Gastroesophageal sphincter (tissue), 4 donors: ENCODE measurements around the gene ANKK1. TPM values are rescaled to one million over a fixed set of nuclear protein-coding genes. Genes with fewer than 3 reads are reported as not detected.

Experiments
- ATAC-seq: fragments of 150-250 bp; one replicate; pipeline ENCODE4 v1.9.1; 2016; ENCODE audit warnings: mild to moderate bottlenecking, moderate library complexity
- H3K27ac ChIP-seq, 4 donors: fragments of 200-600 bp; sonication (generic) in 3 of 4; 1 replicate in 3 of 4; 2 replicates in 1 of 4; pipeline ENCODE4 v1.5.1; 2016 to 2019
- H3K27me3 ChIP-seq: fragments of 200-600 bp; sonication (generic); one replicate; pipeline ENCODE4 v1.5.1; 2019
- H3K36me3 ChIP-seq, 2 donors: fragments of 200-600 bp; sonication (generic); one replicate each; pipeline ENCODE4 v1.5.1; 2019; ENCODE audit warnings: control low read depth in 1 of 2
- H3K4me1 ChIP-seq, 3 donors: fragments of 200-600 bp; sonication (generic); 1 replicate in 2 of 3; 2 replicates in 1 of 3; pipeline ENCODE4 v1.5.1; 2016 to 2019; ENCODE audit warnings: control low read depth in 2 of 3
- H3K4me3 ChIP-seq, 2 donors: fragments of 200-600 bp; sonication (generic); one replicate each; pipeline ENCODE4 v1.5.1; 2019; ENCODE audit warnings: mild to moderate bottlenecking in 1 of 2, moderate library complexity in 1 of 2
- H3K9me3 ChIP-seq, 3 donors: fragments of 200-600 bp; sonication (generic); one replicate each; pipeline ENCODE4 v1.5.1; 2017 to 2019; ENCODE audit warnings: control low read depth in 2 of 3
- EP300 ChIP-seq: sonication (generic); formaldehyde crosslinking; IDR thresholded peaks from one replicate; pipeline ENCODE4 v1.6.1; 2017; ENCODE audit warnings: antibody characterized with exemption, mild to moderate bottlenecking
- POLR2A ChIP-seq, 2 donors: fragments of 450-650 bp; IDR thresholded peaks; one replicate each; pipeline ENCODE4 v1.6.1; 2017; ENCODE audit warnings: antibody characterized with exemption in 2 of 2, mild to moderate bottlenecking in 2 of 2, moderate library complexity in 1 of 2
- POLR2AphosphoS5 ChIP-seq: sonication (generic); formaldehyde crosslinking; IDR thresholded peaks from one replicate; pipeline ENCODE4 v1.6.1; 2017; ENCODE audit warnings: antibody characterized with exemption
- WGBS, 2 donors: methylation state at CpG; one replicate each; pipeline ENCODE4 v1.1.5; 2018; ENCODE audit warnings: low coverage in 1 of 2; 5-methylcytosine and 5-hydroxymethylcytosine counted together
- total RNA-seq, 4 donors: library from RNA; depleted of rRNA; stranded (reverse); fragments of >200 nt; gene quantifications; one replicate each; pipeline ENCODE4 v1.1.0, GENCODE V29; 2016
- TF ChIP-seq, protein P1 (sequence below), 4 experiments: fragments of 200-600 bp in 2 of 4; fragments of 450-650 bp in 2 of 4; sonication (generic) in 1 of 4; IDR thresholded peaks; one replicate each; pipeline ENCODE4 v1.5.1; 2017 to 2019; ENCODE audit warnings: antibody characterized with exemption in 4 of 4, mild to moderate bottlenecking in 2 of 4, moderate library complexity in 2 of 4

The ANKK1 gene
- total RNA-seq, 4 donors from 2014 or later = 0.27 TPM; not detected in 2

DNA sequence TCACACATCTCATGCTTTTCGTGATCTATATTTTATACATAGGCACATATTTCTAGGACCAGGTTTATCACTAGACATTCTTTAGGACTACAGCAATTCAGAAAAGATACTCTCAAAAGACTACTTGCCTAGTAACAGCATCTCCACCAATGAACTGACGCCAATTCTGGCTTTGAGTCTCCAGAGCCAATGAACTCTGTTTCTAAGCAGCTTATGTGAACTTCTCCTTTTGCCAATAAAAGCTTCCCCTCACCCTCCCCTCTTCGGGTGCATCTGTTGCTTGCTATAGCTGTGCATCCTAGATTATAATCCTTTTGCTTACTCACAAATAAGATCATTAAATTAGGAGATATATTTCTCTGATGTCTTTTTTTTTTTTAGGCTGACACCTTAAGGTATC is 11.4 kb upstream of the ANKK1 start:
- Histone ChIP-seq H3K9me3 (no peaks in the 10 kb centered on the region), H3K27ac (no peak overlapping the region), H3K36me3 (no peaks in the 10 kb centered on the region), H3K4me3 (no peak overlapping the region), H3K27me3 (no peaks in the 10 kb centered on the region), H3K4me1 (peaks cover 0 to 14% (median 0%) of the 10 kb centered on the region in 3 donors)
- TF ChIP-seq EP300 = no peak
- TF ChIP-seq, protein P1, sequence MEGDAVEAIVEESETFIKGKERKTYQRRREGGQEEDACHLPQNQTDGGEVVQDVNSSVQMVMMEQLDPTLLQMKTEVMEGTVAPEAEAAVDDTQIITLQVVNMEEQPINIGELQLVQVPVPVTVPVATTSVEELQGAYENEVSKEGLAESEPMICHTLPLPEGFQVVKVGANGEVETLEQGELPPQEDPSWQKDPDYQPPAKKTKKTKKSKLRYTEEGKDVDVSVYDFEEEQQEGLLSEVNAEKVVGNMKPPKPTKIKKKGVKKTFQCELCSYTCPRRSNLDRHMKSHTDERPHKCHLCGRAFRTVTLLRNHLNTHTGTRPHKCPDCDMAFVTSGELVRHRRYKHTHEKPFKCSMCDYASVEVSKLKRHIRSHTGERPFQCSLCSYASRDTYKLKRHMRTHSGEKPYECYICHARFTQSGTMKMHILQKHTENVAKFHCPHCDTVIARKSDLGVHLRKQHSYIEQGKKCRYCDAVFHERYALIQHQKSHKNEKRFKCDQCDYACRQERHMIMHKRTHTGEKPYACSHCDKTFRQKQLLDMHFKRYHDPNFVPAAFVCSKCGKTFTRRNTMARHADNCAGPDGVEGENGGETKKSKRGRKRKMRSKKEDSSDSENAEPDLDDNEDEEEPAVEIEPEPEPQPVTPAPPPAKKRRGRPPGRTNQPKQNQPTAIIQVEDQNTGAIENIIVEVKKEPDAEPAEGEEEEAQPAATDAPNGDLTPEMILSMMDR (IDR thresholded peaks at IDR 0.05) = no peak
- TF ChIP-seq POLR2AphosphoS5 = no peak
- TF ChIP-seq POLR2A (IDR thresholded peaks at IDR 0.05) = no peak
- no peak for ATAC-seq
- 54 to 73% methylated on average over 3 of the region's 3 CpGs for WGBS, 2 donors

DNA sequence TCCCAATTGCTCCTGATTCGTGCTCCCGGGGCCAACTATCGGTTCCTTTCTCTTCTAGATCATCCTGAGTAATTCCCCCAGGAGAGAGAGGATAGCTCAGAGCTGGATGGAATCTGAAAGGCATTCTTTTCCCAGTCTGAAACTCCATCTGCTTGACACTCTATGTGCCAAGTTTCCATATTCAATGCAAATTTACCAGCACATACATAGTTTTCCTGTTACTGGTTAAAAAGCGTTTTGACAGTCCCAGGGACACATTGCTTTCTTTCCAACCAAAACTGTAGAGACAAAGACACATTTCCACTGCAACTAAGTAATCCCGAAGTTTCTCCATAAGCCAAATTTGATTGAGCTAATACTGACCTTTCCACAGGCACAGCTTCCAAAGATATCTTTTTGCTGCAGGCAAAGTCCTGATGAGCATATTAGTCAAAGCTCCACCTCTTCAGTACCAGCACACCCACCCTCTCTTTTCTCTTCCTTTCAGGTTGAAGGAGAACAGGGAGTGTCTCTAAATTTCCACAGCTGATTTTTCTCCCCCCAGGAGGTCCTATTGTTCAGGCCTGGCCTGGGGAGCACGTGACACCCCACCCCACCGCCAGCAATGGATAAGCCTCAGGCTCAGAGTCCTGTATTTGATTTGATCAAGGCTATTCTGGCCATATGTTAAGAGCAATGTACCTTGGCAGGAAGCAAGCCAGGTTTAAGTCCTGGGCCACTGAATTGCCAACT is 9.7 kb upstream of the ANKK1 start:
- no peaks in the 10 kb centered on the region for H3K27me3 ChIP-seq
- peaks cover 0 to 14% (median 0%) of the 10 kb centered on the region in 3 donors for H3K4me1 ChIP-seq
- no peak overlapping the region for H3K27ac ChIP-seq
- WGBS, 2 donors = 7 to 20% methylated on average over 5 to 6 of the region's 7 CpGs
- no peaks in the 10 kb centered on the region for H3K36me3 ChIP-seq
- no peaks in the 10 kb centered on the region for H3K9me3 ChIP-seq
- TF ChIP-seq, protein P1 (IDR thresholded peaks at IDR 0.05) = no peak
- TF ChIP-seq EP300 = no peak
- no peak for TF ChIP-seq POLR2A (IDR thresholded peaks at IDR 0.05)
- no peak for TF ChIP-seq POLR2AphosphoS5
- ATAC-seq = no peak
- no peak overlapping the region for H3K4me3 ChIP-seq

- Histone ChIP-seq H3K9me3 (no peaks in the 10 kb centered on the region), H3K27ac (no peak overlapping the region), H3K4me1 (peaks cover 0 to 14% (median 0%) of the 10 kb centered on the region in 3 donors), H3K27me3 (no peaks in the 10 kb centered on the region), H3K4me3 (no peak overlapping the region), H3K36me3 (no peaks in the 10 kb centered on the region)
- TF ChIP-seq EP300 = no peak
- TF ChIP-seq POLR2AphosphoS5 = no peak
- TF ChIP-seq, protein P1 (IDR thresholded peaks at IDR 0.05) = no peak
- no peak for TF ChIP-seq POLR2A (IDR thresholded peaks at IDR 0.05)
- WGBS, 2 donors = 77 to 82% methylated on average over 1 of the region's 1 CpG
- ATAC-seq = no peak
Observed at GRCh38 chr11:113378692-113379091, 8.9 kb upstream of the ANKK1 start.

DNA sequence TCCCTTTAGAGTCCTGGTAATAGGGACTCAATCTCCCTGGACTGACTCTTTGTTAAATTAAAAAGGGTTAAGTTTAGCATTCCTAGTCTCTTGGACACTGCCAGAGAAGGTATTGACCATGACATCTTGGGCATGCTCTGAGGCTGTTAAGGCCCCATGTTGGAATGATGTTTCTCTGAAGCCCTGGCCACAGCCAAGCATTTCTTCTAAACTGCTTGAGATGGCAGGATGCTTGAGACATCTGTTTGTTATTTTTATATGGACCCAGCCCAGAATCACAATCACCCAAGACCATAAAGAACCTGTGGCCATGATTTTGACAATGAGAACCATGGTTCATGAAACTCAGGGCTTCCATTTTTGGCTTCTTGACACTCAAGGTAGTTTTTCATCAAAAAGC is 5.5 kb upstream of the ANKK1 start:
- Histone ChIP-seq H3K27ac (no peak overlapping the region), H3K9me3 (no peaks in the 10 kb centered on the region), H3K36me3 (no peaks in the 10 kb centered on the region), H3K4me3 (no peak overlapping the region), H3K27me3 (peaks cover 7% of the 10 kb centered on the region), H3K4me1 (peaks cover 0 to 14% (median 0%) of the 10 kb centered on the region in 3 donors)
- no peak for TF ChIP-seq EP300
- TF ChIP-seq POLR2A (IDR thresholded peaks at IDR 0.05) = no peak
- TF ChIP-seq, protein P1 (IDR thresholded peaks at IDR 0.05) = no peak
- no peak for TF ChIP-seq POLR2AphosphoS5
- ATAC-seq = no peak

GRCh38 chr11:113384551-113384950 is 3.0 kb upstream of the ANKK1 start:
- Histone ChIP-seq H3K36me3 (no peaks in the 10 kb centered on the region), H3K4me1 (peaks cover 0 to 8% (median 0%) of the 10 kb centered on the region in 3 donors), H3K27ac (no peak overlapping the region), H3K9me3 (no peaks in the 10 kb centered on the region), H3K27me3 (peaks cover 31% of the 10 kb centered on the region), H3K4me3 (no peak overlapping the region)
- ATAC-seq = no peak
- 37 to 53% methylated on average over 2 of the region's 3 CpGs for WGBS, 2 donors
- TF ChIP-seq EP300 = no peak
- TF ChIP-seq POLR2AphosphoS5 = no peak
